Measurements from ENCODE around the gene ATG10. TPM values are rescaled to one million over a fixed set of nuclear protein-coding genes. Genes with fewer than 3 reads are reported as not detected.

Gene ATG10
- total RNA-seq, 1 experiment from 2014 or later: 7.6 TPM

DNA sequence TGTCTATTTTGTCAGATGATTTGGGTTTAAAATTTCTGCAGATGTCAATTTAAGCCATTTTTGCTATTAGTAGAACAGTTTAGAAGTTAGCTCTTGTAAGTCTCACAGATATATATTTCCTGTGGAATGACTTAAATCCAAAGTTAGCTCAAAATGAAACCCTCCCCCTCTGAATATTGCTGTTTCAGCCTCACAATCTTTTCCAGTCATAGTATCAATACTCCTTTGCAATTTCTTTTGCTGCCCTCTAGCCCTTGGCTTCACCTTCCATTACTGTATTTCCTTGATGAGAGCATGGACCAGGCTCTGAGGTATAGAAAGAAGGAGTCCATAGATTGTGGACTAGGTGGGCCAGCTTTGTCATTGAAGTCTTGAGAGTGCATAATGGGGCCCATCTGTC lies 124.4 kb downstream of the ATG10 start:
- H3K36me3 Mint-ChIP-seq (ENCODE audit: insufficient read depth in 1 of 3, low read depth in 3 of 3): peaks cover 12 to 19% (median 16%) of the 10 kb centered on the region in 3 experiments
- H3K9ac ChIP-seq (ENCODE audit: extremely low read depth, insufficient read length, low read length): no peak overlapping the region
- no peak overlapping the region for H3K27ac ChIP-seq (ENCODE audit: insufficient read length, low read depth, low read length)
- no peak overlapping the region for H2BK12ac ChIP-seq (ENCODE audit: insufficient read length, low read depth, low read length)
- no peaks in the 10 kb centered on the region for H4K20me1 ChIP-seq (ENCODE audit: control insufficient read depth, insufficient read depth, insufficient read length)
- no peaks in the 10 kb centered on the region for H3K23me2 ChIP-seq (ENCODE audit: insufficient read length, low read depth, low read length, poor library complexity, severe bottlenecking)
- H3K4me2 ChIP-seq (ENCODE audit: insufficient read depth, insufficient read length, low read length): no peak overlapping the region
- no peak overlapping the region for H2BK20ac ChIP-seq (ENCODE audit: low read depth, low read length, poor library complexity, severe bottlenecking)
- H2AK5ac ChIP-seq (ENCODE audit: insufficient read length, low read length): no peak overlapping the region
- DNase-seq: no peak
- TF ChIP-seq, protein P1, sequence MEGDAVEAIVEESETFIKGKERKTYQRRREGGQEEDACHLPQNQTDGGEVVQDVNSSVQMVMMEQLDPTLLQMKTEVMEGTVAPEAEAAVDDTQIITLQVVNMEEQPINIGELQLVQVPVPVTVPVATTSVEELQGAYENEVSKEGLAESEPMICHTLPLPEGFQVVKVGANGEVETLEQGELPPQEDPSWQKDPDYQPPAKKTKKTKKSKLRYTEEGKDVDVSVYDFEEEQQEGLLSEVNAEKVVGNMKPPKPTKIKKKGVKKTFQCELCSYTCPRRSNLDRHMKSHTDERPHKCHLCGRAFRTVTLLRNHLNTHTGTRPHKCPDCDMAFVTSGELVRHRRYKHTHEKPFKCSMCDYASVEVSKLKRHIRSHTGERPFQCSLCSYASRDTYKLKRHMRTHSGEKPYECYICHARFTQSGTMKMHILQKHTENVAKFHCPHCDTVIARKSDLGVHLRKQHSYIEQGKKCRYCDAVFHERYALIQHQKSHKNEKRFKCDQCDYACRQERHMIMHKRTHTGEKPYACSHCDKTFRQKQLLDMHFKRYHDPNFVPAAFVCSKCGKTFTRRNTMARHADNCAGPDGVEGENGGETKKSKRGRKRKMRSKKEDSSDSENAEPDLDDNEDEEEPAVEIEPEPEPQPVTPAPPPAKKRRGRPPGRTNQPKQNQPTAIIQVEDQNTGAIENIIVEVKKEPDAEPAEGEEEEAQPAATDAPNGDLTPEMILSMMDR (conservative IDR thresholded peaks at IDR 0.05): no peak
- H3K4me1 Mint-ChIP-seq: peaks cover 3 to 5% of the 10 kb centered on the region in 2 experiments
- no peak overlapping the region for H4K8ac ChIP-seq (replicated peaks; ENCODE audit: insufficient read length, low read depth, low read length)
- no peaks in the 10 kb centered on the region for H3K79me2 ChIP-seq (ENCODE audit: insufficient read depth, low read length)
- H4K91ac ChIP-seq (ENCODE audit: insufficient read length, low read depth, low read length): no peak overlapping the region
- no peak overlapping the region for H3K27ac Mint-ChIP-seq
- no peak overlapping the region for H2BK5ac ChIP-seq (ENCODE audit: insufficient read length, low read length)
- peaks cover 12 to 14% of the 10 kb centered on the region in 2 experiments for H3K9me3 Mint-ChIP-seq
- H3K23ac ChIP-seq (ENCODE audit: insufficient read length, low read depth, low read length): no peak overlapping the region
- H3K56ac ChIP-seq (ENCODE audit: insufficient read length, low read depth, low read length): no peak overlapping the region
- H3K9me3 ChIP-seq (ENCODE audit: control insufficient read depth, low read depth, low read length): no peaks in the 10 kb centered on the region
- H3K4me1 ChIP-seq (ENCODE audit: insufficient read depth, low read length): no peaks in the 10 kb centered on the region
- H3K4me3 Mint-ChIP-seq: no peak overlapping the region
- H3K27me3 ChIP-seq (ENCODE audit: insufficient read depth, low read length): no peaks in the 10 kb centered on the region
- no peak overlapping the region for H3T11ph ChIP-seq (ENCODE audit: low read length)
- H3K14ac ChIP-seq (ENCODE audit: insufficient read depth, low read length): no peak overlapping the region
- H2BK120ac ChIP-seq (ENCODE audit: low read depth, low read length, poor library complexity, severe bottlenecking): no peak overlapping the region
- no peaks in the 10 kb centered on the region for H3K27me3 Mint-ChIP-seq (ENCODE audit: low read depth)
- H2AFZ ChIP-seq (ENCODE audit: low read length): no peak overlapping the region
- H3K18ac ChIP-seq (ENCODE audit: insufficient read length, low read depth, low read length): no peak overlapping the region
- no peak overlapping the region for H2BK15ac ChIP-seq (ENCODE audit: low read depth, low read length)
- H3K79me1 ChIP-seq (ENCODE audit: insufficient read depth, low read depth, low read length, poor library complexity, severe bottlenecking): no peaks in the 10 kb centered on the region
- no peak overlapping the region for H4K5ac ChIP-seq (ENCODE audit: insufficient read length, low read depth, low read length)
- no peak overlapping the region for H3K4ac ChIP-seq (ENCODE audit: low read depth, low read length)

All from H9 (cell line).